Stimulated activated effector memory CD8-positive, alpha-beta T cell treated with anti-CD3 and anti-CD28 coated beads, Interleukin-12 subunit alpha, Interleukin-12 subunit beta, amount 100 ng/mL, for 72 hours (primary cell): ENCODE results near the gene CHM.

Experiments used
- ATAC-seq: fragments of 150-1000 bp; cut with Tn5 transposase; 2 replicates; pipeline ENCODE4 v1.10.0; 2021
- DNase-seq, 2 donors: peaks; one replicate each; pipeline ENCODE4 v3.0.0; 2021 to 2022; ENCODE audit warnings: low spot score in 2 of 2
- H3K27ac Mint-ChIP-seq: one replicate; pipeline ENCODE4 v1.8.0; 2022; ENCODE audit warnings: mild to moderate bottlenecking, mixed read lengths
- H3K36me3 Mint-ChIP-seq: one replicate; pipeline ENCODE4 v1.8.0; 2022; ENCODE audit warnings: mild to moderate bottlenecking, mixed read lengths
- H3K4me1 Mint-ChIP-seq: one replicate; pipeline ENCODE4 v1.8.0; 2022; ENCODE audit warnings: mixed read lengths
- H3K4me3 Mint-ChIP-seq: one replicate; pipeline ENCODE4 v1.8.0; 2022; ENCODE audit warnings: mild to moderate bottlenecking, mixed read lengths
- H3K9me3 Mint-ChIP-seq: one replicate; pipeline ENCODE4 v1.8.0; 2022; ENCODE audit warnings: mixed read lengths

Gene CHM

GRCh38 chrX:85903692-85904471 is 143.5 kb downstream of the CHM start:
- Mint-ChIP-seq H3K36me3 (peaks cover 15% of the 10 kb centered on the region), H3K4me1 (no peaks in the 10 kb centered on the region), H3K4me3 (no peak overlapping the region), H3K9me3 (no peaks in the 10 kb centered on the region), H3K27ac (no peak overlapping the region)
- no peak for DNase-seq
- ATAC-seq = no peak

GRCh38 chrX:85897362-85898126 is 149.8 kb downstream of the CHM start:
- H3K4me1 Mint-ChIP-seq = no peaks in the 10 kb centered on the region
- no peaks in the 10 kb centered on the region for H3K9me3 Mint-ChIP-seq
- no peak for ATAC-seq
- H3K4me3 Mint-ChIP-seq = no peak overlapping the region
- H3K36me3 Mint-ChIP-seq = peaks cover 21% of the 10 kb centered on the region
- H3K27ac Mint-ChIP-seq = no peak overlapping the region
- no peak for DNase-seq

- Mint-ChIP-seq H3K9me3 (no peaks in the 10 kb centered on the region), H3K4me3 (no peak overlapping the region), H3K4me1 (no peaks in the 10 kb centered on the region), H3K27ac (no peak overlapping the region), H3K36me3 (peaks cover 6% of the 10 kb centered on the region)
- no peak for ATAC-seq
- no peak for DNase-seq
Measured at GRCh38 chrX:85882601-85883000, 164.8 kb downstream of the CHM start.

- peaks cover 32% of the 10 kb centered on the region for H3K36me3 Mint-ChIP-seq
- H3K4me3 Mint-ChIP-seq = no peak overlapping the region
- DNase-seq (no peak), ATAC-seq (no peak)
- H3K4me1 Mint-ChIP-seq = no peaks in the 10 kb centered on the region
- no peak overlapping the region for H3K27ac Mint-ChIP-seq
- H3K9me3 Mint-ChIP-seq = no peaks in the 10 kb centered on the region
Measured at GRCh38 chrX:85870585-85870984, 176.8 kb downstream of the CHM start.

GRCh38 chrX:85865324-85865723 is 182.0 kb downstream of the CHM start:
- H3K27ac Mint-ChIP-seq = no peak overlapping the region

GRCh38 chrX:85859426-85859825 is 187.9 kb downstream of the CHM start:
- Mint-ChIP-seq H3K4me1 (no peaks in the 10 kb centered on the region), H3K36me3 (peaks cover 2% of the 10 kb centered on the region), H3K27ac (no peak overlapping the region), H3K9me3 (no peaks in the 10 kb centered on the region), H3K4me3 (no peak overlapping the region)
- DNase-seq (no peak), ATAC-seq (no peak)

More at GRCh38 chrX:85865324-85865723, 182.0 kb downstream of the CHM start:
- H3K9me3 Mint-ChIP-seq = no peaks in the 10 kb centered on the region
- H3K36me3 Mint-ChIP-seq = peaks cover 35% of the 10 kb centered on the region
- H3K4me3 Mint-ChIP-seq = no peak overlapping the region
- DNase-seq (no peak), ATAC-seq (no peak)
- no peaks in the 10 kb centered on the region for H3K4me1 Mint-ChIP-seq

GRCh38 chrX:85851418-85851817 is 195.9 kb downstream of the CHM start:
- no peak overlapping the region for H3K4me3 Mint-ChIP-seq
- ATAC-seq = no peak
- no peak overlapping the region for H3K27ac Mint-ChIP-seq
- peaks cover 3% of the 10 kb centered on the region for H3K9me3 Mint-ChIP-seq
- DNase-seq = no peak
- no peaks in the 10 kb centered on the region for H3K36me3 Mint-ChIP-seq
- no peaks in the 10 kb centered on the region for H3K4me1 Mint-ChIP-seq

GRCh38 chrX:85836868-85837267 is 210.5 kb downstream of the CHM start:
- Mint-ChIP-seq H3K9me3 (no peaks in the 10 kb centered on the region), H3K27ac (no peak overlapping the region), H3K36me3 (no peaks in the 10 kb centered on the region), H3K4me3 (no peak overlapping the region), H3K4me1 (no peaks in the 10 kb centered on the region)
- ATAC-seq (no peak), DNase-seq (no peak)

GRCh38 chrX:85828771-85829170 is 218.6 kb downstream of the CHM start:
- Mint-ChIP-seq H3K9me3 (no peaks in the 10 kb centered on the region), H3K27ac (no peak overlapping the region), H3K4me3 (no peak overlapping the region), H3K4me1 (no peaks in the 10 kb centered on the region), H3K36me3 (no peaks in the 10 kb centered on the region)
- no peak for ATAC-seq
- DNase-seq = no peak

- Mint-ChIP-seq H3K4me3 (no peak overlapping the region), H3K36me3 (no peaks in the 10 kb centered on the region), H3K27ac (no peak overlapping the region), H3K4me1 (no peaks in the 10 kb centered on the region), H3K9me3 (peaks cover 11% of the 10 kb centered on the region)
- ATAC-seq (no peak), DNase-seq (no peak)
Measured at GRCh38 chrX:85815203-85815751, 232.1 kb downstream of the CHM start.
